Measurements from ENCODE around the gene MARCHF11. TPM values are rescaled to one million over a fixed set of nuclear protein-coding genes. Genes with fewer than 3 reads are reported as not detected.

MARCHF11 gene
- total RNA-seq, 1 experiment from 2014 or later = not detected

- DNase-seq (ENCODE audit: low spot score) = no peak
Observed at GRCh38 chr5:16043349-16043965, 136.1 kb downstream of the MARCHF11 start.

GRCh38 chr5:16037121-16037845 lies 142.3 kb downstream of the MARCHF11 start:
- ChIA-PET CTCF (no interaction called here), POLR2A (ENCODE audit: low non-redundant PET) (no interaction called here)
- BruUV-seq (replicated peaks) = no TSS peak
- H3K36me3 ChIP-seq (ENCODE audit: insufficient read depth, low read length, poor library complexity, severe bottlenecking) = no peaks in the 10 kb centered on the region
- no peaks in the 10 kb centered on the region for H3K4me1 ChIP-seq (ENCODE audit: insufficient read depth, low read length, poor library complexity, severe bottlenecking)
- no peak for DNase-seq (ENCODE audit: low spot score)
- H3K9me3 ChIP-seq (ENCODE audit: low read depth, low read length, poor library complexity, severe bottlenecking) = no peaks in the 10 kb centered on the region
- H3K4me3 ChIP-seq (ENCODE audit: low read depth, low read length, poor library complexity, severe bottlenecking) = no peak overlapping the region
- H3K27ac ChIP-seq (ENCODE audit: low read depth, low read length, poor library complexity, severe bottlenecking) = no peak overlapping the region
- intact Hi-C loops (cut with micrococcal nuclease; ENCODE audit: unreplicated experiment) = no loop called here
- no peaks in the 10 kb centered on the region for H3K27me3 ChIP-seq (replicated peaks; ENCODE audit: insufficient read depth, low read depth, low read length, poor library complexity)
- TF ChIP-seq EZH2 (IDR thresholded peaks at IDR 0.05; ENCODE audit: borderline replicate concordance, low read depth, low read length, poor library complexity, severe bottlenecking) (no peak), CTCF (conservative IDR thresholded peaks at IDR 0.05; ENCODE audit: low read depth, low read length) (no peak)

More at GRCh38 chr5:16043349-16043965, 136.1 kb downstream of the MARCHF11 start:
- Histone ChIP-seq H3K36me3 (ENCODE audit: insufficient read depth, low read length, poor library complexity, severe bottlenecking) (no peaks in the 10 kb centered on the region), H3K27me3 (replicated peaks; ENCODE audit: insufficient read depth, low read depth, low read length, poor library complexity) (no peaks in the 10 kb centered on the region), H3K9me3 (ENCODE audit: low read depth, low read length, poor library complexity, severe bottlenecking) (no peaks in the 10 kb centered on the region), H3K27ac (ENCODE audit: low read depth, low read length, poor library complexity, severe bottlenecking) (no peak overlapping the region), H3K4me1 (ENCODE audit: insufficient read depth, low read length, poor library complexity, severe bottlenecking) (no peaks in the 10 kb centered on the region), H3K4me3 (ENCODE audit: low read depth, low read length, poor library complexity, severe bottlenecking) (no peak overlapping the region)
- intact Hi-C loops (cut with micrococcal nuclease; ENCODE audit: unreplicated experiment) = no loop called here
- POLR2A ChIA-PET (ENCODE audit: low non-redundant PET) = no interaction called here
- TF ChIP-seq EZH2 (IDR thresholded peaks at IDR 0.05; ENCODE audit: borderline replicate concordance, low read depth, low read length, poor library complexity, severe bottlenecking) (no peak), CTCF (conservative IDR thresholded peaks at IDR 0.05; ENCODE audit: low read depth, low read length) (no peak)
- CTCF ChIA-PET = no interaction called here
- BruUV-seq (replicated peaks) = no TSS peak

DNA sequence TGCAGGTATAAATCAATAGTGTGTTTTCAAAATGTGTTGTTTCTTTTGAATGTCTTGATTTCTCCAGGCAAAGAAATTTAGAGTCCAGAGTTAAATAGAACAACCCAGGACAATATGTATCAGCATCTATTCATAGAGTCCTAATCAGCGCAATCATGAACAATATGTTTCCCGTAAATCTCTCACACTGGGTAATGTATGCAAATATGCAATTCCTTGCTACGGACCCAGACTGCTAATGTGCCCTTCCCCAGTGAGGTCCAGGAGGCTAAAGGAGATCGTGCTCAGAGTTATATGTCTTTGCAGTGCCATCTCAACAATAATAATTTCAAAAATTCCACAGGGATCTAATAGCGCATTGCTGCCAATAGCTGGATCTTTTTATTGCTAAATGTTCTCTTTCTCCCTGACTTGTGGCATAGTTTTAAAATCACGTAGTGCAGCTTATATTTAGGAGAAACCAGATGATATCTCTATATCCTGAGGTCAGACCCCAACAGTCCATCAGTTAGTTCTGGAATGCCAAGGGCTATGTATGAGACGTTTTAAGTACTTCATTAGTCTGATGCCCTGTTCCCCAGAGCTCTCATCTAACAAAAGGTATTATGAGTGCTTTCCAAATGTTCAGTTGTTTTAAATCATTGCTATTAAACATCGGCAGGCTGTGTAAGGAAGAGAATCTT lies 145.1 kb downstream of the MARCHF11 start:
- intact Hi-C loops (cut with micrococcal nuclease; ENCODE audit: unreplicated experiment) = no loop called here
- Histone ChIP-seq H3K4me3 (ENCODE audit: low read depth, low read length, poor library complexity, severe bottlenecking) (no peak overlapping the region), H3K27ac (ENCODE audit: low read depth, low read length, poor library complexity, severe bottlenecking) (no peak overlapping the region), H3K36me3 (ENCODE audit: insufficient read depth, low read length, poor library complexity, severe bottlenecking) (no peaks in the 10 kb centered on the region), H3K4me1 (ENCODE audit: insufficient read depth, low read length, poor library complexity, severe bottlenecking) (no peaks in the 10 kb centered on the region), H3K9me3 (ENCODE audit: low read depth, low read length, poor library complexity, severe bottlenecking) (no peaks in the 10 kb centered on the region), H3K27me3 (replicated peaks; ENCODE audit: insufficient read depth, low read depth, low read length, poor library complexity) (no peaks in the 10 kb centered on the region)
- ChIA-PET POLR2A (ENCODE audit: low non-redundant PET) (no interaction called here), CTCF (no interaction called here)
- no peak for TF ChIP-seq CTCF (conservative IDR thresholded peaks at IDR 0.05; ENCODE audit: low read depth, low read length)
- TF ChIP-seq EZH2 (IDR thresholded peaks at IDR 0.05; ENCODE audit: borderline replicate concordance, low read depth, low read length, poor library complexity, severe bottlenecking) = no peak
- DNase-seq (ENCODE audit: low spot score) = no peak
- BruUV-seq (replicated peaks) = no TSS peak
